Prostate gland (tissue), 2 donors: ENCODE measurements around the gene NME4. TPM values are rescaled to one million over a fixed set of nuclear protein-coding genes. Genes with fewer than 3 reads are reported as not detected.
A peak's percentile ranks its signal among the peaks of the same experiment; 100 is the strongest.

Experiments used
- DNase-seq: peaks from one replicate; pipeline ENCODE4 v3.0.0-alpha.2; 2019; ENCODE audit warnings: low spot score
- H3K27ac ChIP-seq, 2 donors: fragments of 200-600 bp; sonication (generic); 2 replicates each; pipeline ENCODE4 v1.5.1; 2017 to 2019
- H3K27me3 ChIP-seq: fragments of 200-600 bp; sonication (generic); replicated peaks from 2 replicates; pipeline ENCODE4 v1.5.1; 2019; ENCODE audit not compliant: insufficient read depth
- H3K36me3 ChIP-seq, 2 donors: fragments of 200-600 bp; sonication (generic); 1 replicate in 1 of 2; 2 replicates in 1 of 2; pipeline versions ENCODE4 v1.5.1 to v1.8.1; 2017 to 2019
- H3K4me1 ChIP-seq: fragments of 200-600 bp; sonication (generic); replicated peaks from 2 replicates; pipeline ENCODE4 v1.5.1; 2019
- H3K4me3 ChIP-seq, 2 donors: fragments of 200-600 bp; sonication (generic); 2 replicates each; pipeline ENCODE4 v1.5.1; 2017 to 2019
- H3K9me3 ChIP-seq: fragments of 200-600 bp; sonication (generic); 2 replicates; pipeline ENCODE4 v1.5.1; 2017
- CTCF ChIP-seq, 4 experiments: fragments of 200-600 bp in 2 of 4; fragments of 450-650 bp in 2 of 4; sonication (generic) in 2 of 4; IDR thresholded peaks; 1 replicate in 3 of 4; 2 replicates in 1 of 4; pipeline ENCODE4 v1.5.1; 2016 to 2019; ENCODE audit warnings: antibody characterized with exemption in 4 of 4, mild to moderate bottlenecking in 2 of 4, moderate library complexity in 2 of 4
- POLR2A ChIP-seq: fragments of 450-650 bp; IDR thresholded peaks from one replicate; pipeline ENCODE4 v1.6.1; 2016; ENCODE audit warnings: antibody characterized with exemption, mild to moderate bottlenecking
- POLR2AphosphoS5 ChIP-seq: sonication (generic); formaldehyde crosslinking; IDR thresholded peaks from one replicate; pipeline ENCODE4 v1.6.1; 2017; ENCODE audit warnings: antibody characterized with exemption
- WGBS: methylation state at CpG from one replicate; pipeline ENCODE4 v1.1.5; 2018; 5-methylcytosine and 5-hydroxymethylcytosine counted together
- intact Hi-C: fragments of 100-400 bp; cut with DNase I; formaldehyde crosslinking; loops from one replicate; pipeline ENCODE4 v1.14.2; 2022
- total RNA-seq, 2 donors: library from RNA; depleted of rRNA; stranded (reverse); fragments of >200 nt; gene quantifications; one replicate each; pipeline ENCODE4 v1.1.0, GENCODE V29; 2016

The NME4 gene
- total RNA-seq, 2 donors from 2014 or later: 137 to 185 TPM

DNA sequence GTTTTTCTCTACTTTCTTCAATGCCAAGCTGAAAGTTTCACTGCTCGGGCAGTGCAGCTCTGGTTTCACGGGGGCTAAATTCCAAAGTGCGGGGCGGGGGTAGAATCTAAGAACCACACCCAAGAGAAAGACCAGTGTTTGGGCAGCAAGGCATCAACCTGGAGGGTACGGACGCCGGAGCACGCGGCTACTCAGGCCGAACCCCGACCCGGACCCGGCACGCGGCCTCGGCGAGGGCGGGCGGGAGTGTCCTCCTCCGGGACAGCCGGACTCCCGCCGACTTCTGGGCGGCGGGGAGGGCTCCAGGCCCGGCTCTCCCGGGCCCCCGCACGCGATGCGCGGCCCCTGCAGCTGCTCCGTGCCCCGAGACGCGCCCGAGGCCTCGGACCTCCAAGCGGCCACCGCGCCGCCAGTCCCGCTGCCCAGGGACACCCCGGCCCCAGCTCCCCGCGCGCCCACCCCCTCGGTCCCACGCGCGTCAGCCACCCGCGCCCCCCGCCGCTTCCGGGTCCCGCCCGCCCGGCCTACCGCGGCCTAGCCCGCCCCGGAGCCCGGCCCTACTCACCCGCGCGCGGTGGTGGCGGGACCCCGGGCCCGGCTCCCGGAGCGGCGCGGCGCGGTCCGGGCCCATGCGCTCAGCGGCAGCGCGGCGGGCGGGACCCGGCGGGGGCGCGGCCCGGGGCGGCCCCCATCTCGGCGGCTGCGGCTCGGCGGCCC is 45.0 kb upstream of the NME4 start:
- no peaks in the 10 kb centered on the region for H3K36me3 ChIP-seq
- H3K27ac ChIP-seq: peak overlapping the region; percentile 42 to 48
- H3K4me3 ChIP-seq: peak overlapping the region; percentile 60 to 69
- under 1% methylated on average over 39 of the region's 95 CpGs for WGBS
- no peaks in the 10 kb centered on the region for H3K27me3 ChIP-seq
- intact Hi-C loops: loop anchor here (5.0 kb wide), 1 partner anchor 125 kb away; the partner anchor contains the start of gene LUC7L
- DNase-seq: no peak
- TF ChIP-seq CTCF (IDR thresholded peaks at IDR 0.05): no peak
- no peak for TF ChIP-seq POLR2AphosphoS5
- TF ChIP-seq POLR2A: peak; percentile 13
- no peaks in the 10 kb centered on the region for H3K9me3 ChIP-seq
- peaks cover 7% of the 10 kb centered on the region for H3K4me1 ChIP-seq

DNA sequence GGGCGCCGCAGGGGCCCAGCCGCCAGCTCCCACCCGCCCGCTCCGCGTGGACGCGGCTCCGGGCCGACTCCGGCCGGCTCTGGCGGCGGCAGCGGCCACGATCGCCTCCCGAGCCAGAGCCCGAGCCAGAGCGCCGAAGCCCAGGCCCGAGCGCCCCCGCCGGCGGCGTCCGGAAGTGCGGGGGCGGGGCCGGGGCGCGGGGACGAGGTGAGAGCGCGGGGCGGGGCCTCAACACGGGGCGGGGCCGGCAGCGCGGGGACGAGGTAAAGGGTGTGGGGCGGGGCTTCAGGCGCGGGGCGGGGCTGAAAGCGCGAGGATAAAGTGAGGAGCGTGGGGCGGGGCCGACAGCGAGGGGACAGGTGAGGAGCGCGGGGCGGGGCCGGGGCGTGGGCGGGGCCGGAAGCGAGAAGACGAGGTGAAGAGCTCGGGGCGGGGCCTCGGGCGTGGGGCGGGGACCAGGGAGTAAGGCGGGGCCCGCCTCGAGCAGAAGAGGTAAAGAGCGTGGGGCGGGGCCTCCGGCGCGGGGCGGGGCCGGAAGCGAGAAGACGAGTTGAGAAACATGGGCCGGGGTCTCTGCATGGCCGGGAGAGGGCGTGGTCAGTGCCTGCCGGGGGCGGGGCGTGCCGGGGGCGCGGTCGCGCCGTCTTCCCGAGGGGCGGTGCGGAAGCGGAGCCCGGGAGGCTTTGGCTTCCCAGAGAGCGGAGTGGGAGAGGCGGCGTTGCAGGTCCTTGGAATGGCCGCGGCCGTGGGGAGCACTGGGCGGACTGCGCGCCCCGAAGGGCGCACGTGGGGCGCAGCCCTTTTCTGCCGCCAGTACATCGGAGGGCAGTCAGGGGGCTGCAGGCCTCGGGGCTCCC is 44.2 kb upstream of the NME4 start, which contains the start of gene AXIN1:
TSS of gene AXIN1 (minus strand) at position 177 of the 857 bp plus-strand sequence. CDS start 5,698 bp downstream, outside the sequence.
- Histone ChIP-seq H3K4me3 (peak within 1 kb of the TSS; percentile 60 to 69), H3K9me3 (no peaks in the 10 kb centered on the region), H3K27me3 (no peaks in the 10 kb centered on the region), H3K4me1 (peaks cover 7% of the 10 kb centered on the region), H3K36me3 (no peaks in the 10 kb centered on the region), H3K27ac (peak within 1 kb of the TSS; percentile 61 to 70)
- intact Hi-C loops: loop anchor here (5.0 kb wide), 1 partner anchor 125 kb away; the partner anchor contains the start of gene LUC7L
- peak; percentile 100 for DNase-seq
- TF ChIP-seq CTCF (IDR thresholded peaks at IDR 0.05) (peak; percentile 34 to 66 (median 58)), POLR2AphosphoS5 (peak; percentile 86), POLR2A (peak; percentile 98)
- WGBS: 1% methylated on average over 77 of the region's 113 CpGs

DNA sequence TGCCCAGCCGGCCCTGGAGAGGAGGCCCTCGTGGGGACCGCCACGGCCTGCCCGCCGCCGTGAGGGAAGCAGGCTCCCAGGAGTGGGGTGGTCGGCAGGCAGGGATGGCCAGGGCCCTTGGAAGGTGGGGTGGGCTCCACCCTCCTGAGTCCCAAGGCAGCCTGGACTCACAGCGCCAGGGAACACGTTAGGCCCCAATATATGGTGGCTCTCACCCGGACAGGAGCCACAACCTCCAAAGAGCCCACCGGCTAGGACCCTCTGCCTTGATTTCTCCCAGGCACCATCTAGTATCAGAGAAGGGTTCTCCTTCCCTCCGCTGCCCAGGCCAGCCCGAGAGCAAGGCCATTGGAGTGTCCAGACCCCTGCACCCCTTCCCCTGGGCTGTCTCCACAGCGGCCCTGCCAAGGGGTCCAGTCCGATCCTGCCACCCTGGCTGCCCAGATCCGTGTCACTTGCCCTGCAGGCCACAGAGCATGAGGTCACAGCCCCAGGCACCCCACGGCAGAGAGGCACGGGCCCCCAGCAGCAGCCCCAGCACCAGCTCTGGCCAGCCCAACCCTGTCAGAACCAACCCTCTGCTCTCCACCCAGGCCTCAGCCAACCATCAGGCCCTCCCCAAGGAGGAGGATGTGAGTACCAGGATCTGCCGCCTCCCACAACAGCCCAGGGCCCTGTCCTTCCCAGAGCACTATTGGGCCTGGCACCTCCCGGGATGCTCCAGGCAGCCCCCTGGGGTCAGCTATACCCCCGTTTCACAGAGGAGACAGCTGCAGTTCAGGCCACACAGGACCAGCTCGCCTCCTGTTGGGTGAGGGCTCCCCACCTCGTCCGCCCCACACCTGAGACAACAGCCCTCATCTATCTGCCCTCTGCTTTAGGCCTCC is 43.4 kb upstream of the NME4 start:
- DNase-seq: no peak
- Histone ChIP-seq H3K27me3 (no peaks in the 10 kb centered on the region), H3K36me3 (no peaks in the 10 kb centered on the region), H3K4me1 (peaks cover 7% of the 10 kb centered on the region), H3K4me3 (peak overlapping the region; percentile 60 to 69), H3K9me3 (no peaks in the 10 kb centered on the region), H3K27ac (peak overlapping the region; percentile 61 to 70)
- intact Hi-C loops: loop anchor here (5.0 kb wide), 1 partner anchor 126 kb away; the partner anchor contains the start of gene LUC7L
- WGBS: 71% methylated on average over 13 of the region's 25 CpGs
- no peak for TF ChIP-seq POLR2AphosphoS5
- TF ChIP-seq CTCF (IDR thresholded peaks at IDR 0.05): no peak
- TF ChIP-seq POLR2A: no peak

GRCh38 chr16:354291-354881 is 42.6 kb upstream of the NME4 start:
- no peak overlapping the region for H3K4me3 ChIP-seq
- no peaks in the 10 kb centered on the region for H3K36me3 ChIP-seq
- no peak for TF ChIP-seq POLR2AphosphoS5
- TF ChIP-seq POLR2A: no peak
- no peak for TF ChIP-seq CTCF (IDR thresholded peaks at IDR 0.05)
- intact Hi-C loops: loop anchor here (5.0 kb wide), 1 partner anchor 127 kb away; the partner anchor contains the start of gene LUC7L
- peak; percentile 54 for DNase-seq
- no peaks in the 10 kb centered on the region for H3K27me3 ChIP-seq
- peaks cover 7% of the 10 kb centered on the region for H3K4me1 ChIP-seq
- H3K27ac ChIP-seq: no peak overlapping the region
- no peaks in the 10 kb centered on the region for H3K9me3 ChIP-seq
- 76% methylated on average over 10 of the region's 12 CpGs for WGBS
